Fibroblast of villous mesenchyme (primary cell): Measurements from ENCODE around the gene NUBP2. TPM values are rescaled to one million over a fixed set of nuclear protein-coding genes. Genes with fewer than 3 reads are reported as not detected.

Experiments
- DNase-seq: peaks from one replicate; pipeline ENCODE4 v3.0.0-alpha.2; 2010; ENCODE audit warnings: low read depth
- H3K4me3 ChIP-seq: 2 replicates; pipeline ENCODE4 v1.5.1; 2011; ENCODE audit warnings: low read depth, mild to moderate bottlenecking, low read length
- CTCF ChIP-seq: IDR thresholded peaks from 2 replicates; pipeline ENCODE4 v1.5.1; 2012; ENCODE audit warnings: low read depth, mild to moderate bottlenecking, low read length; ENCODE audit not compliant: insufficient read depth
- total RNA-seq: library from RNA; depleted of rRNA; stranded (reverse); fragments of >200 nt; gene quantifications from 2 replicates; pipeline ENCODE4 v1.2.3, GENCODE V29; 2012

NUBP2 gene
- total RNA-seq, 1 donor, result 54.8 TPM

DNA sequence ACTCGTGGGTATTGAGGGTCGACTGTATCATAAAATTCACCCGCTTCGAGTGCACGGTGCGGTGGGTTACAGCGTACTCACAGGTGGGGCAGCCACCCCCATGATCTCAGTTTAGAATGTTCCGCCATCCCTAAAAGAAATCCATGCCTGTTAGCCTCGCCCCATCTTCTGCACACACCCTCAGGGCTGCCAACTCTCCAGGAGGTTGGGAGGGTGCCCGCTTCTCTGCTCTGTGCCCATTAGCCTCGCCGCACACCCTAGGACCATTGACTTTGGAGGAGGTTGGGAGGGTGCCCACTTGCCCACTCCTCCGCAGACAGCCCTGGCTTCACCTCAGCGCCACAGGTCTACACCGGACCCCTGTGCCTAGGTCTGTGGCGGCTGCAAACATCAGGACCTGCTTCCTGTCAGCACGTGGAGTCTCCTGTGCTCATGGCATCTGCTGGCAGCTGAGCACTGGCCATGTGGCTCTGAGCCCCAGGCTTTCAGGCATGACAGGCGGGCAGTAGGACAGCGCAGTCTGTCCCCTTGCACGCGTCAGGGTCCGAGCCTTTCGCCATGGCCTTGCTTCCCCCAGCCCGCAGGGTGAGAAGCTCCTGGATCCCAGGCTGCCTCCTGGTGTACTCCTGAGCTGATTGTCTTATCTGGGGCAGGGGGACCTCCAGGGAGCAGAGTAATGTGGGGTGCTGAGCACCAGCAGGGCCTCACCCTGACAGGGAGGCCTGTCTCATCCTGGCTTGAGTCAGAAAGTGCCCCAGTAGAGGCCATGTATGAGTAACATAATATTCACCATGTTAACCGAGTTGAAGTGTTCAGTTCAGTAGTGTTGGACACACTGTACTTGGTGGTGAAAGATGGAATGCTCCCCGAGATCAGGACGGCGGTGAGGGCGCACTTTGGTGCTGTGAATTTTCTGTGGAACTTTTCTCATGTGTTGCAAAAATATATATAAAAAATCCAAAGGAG, 33.3 kb upstream of the NUBP2 start:
- H3K4me3 ChIP-seq, result no peak overlapping the region
- TF ChIP-seq CTCF, result no peak
- DNase-seq, result no peak

- DNase-seq, result no peak
- H3K4me3 ChIP-seq, result no peak overlapping the region
- TF ChIP-seq CTCF, result no peak
Observed at GRCh38 chr16:1751946-1752345, 30.8 kb upstream of the NUBP2 start.

DNA sequence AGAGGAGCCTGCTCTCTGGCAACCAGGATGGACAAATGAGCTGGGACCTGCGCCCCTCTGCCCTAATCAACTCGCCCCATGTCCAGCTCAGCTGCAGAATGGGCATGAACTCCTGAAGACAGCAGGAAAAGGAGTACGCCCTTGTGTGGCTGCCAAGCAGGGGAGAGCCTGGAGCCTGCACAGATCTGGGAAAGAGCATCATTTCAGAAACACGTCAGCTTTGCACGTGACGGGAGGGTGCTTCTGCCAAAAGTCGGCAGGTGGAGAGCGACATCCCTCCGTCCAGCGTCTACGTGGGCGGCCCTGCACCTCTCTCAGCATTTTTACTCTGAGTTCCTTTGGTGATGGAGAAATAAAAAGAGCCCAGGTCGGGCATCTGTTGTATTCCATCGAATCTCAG, 29.9 kb upstream of the NUBP2 start:
- TF ChIP-seq CTCF, result no peak
- H3K4me3 ChIP-seq, result no peak overlapping the region
- no peak for DNase-seq

DNA sequence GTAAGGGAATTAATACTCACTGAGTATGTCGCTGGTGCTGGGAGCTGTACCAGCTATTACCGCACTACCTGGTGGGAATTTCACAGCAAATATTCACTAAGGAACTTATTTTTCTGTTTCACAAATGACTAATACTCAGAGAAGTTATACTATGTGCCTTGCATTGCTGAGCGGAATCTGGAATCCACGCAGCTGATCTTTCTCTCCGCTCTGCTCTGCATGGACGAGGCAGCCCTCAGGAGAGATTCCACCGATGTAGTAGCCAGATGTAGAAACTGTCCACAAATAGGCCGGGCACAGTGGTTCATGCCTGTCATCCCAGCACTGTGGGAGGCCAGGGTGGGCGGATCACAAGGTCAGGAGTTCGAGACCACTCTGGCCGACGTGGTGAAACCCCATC, 28.6 kb upstream of the NUBP2 start:
- DNase-seq, result no peak
- no peak for TF ChIP-seq CTCF

DNA sequence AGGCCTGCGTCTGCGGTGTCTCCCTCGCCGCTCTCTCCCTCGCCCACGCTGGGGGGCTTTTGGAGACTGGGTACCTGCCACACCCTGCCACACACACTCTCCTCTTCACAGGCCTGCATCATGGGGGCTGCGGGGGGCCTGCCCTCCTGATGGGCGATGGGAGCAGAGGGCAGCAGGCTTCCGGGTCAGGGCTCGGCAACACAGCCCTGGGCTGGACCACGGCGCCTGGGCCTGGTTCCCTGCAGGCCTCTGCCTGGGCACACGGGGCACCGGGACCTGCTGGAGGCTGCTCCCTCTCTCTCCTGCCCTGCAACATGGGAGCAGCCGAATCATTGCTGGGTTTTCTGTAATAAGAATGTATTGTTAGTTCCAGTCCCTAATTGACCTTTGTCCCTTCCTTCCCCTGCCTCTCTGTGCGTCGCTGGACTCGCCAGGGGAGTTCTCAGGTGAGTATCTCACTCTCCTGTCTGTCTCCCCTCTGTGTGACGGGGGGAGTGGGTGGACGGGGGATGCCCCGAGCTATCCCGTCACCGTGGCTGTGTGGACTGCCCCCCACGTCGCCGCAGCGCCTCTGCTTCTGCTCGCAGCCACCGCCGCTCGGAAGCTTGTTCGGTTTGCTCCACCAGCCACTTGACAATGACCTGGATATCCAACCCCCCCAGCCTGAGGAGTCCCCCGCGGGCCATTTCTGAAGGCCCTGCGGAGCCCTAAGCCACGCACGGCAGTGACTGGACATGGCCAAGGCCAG, 24.9 kb upstream of the NUBP2 start:
- no peak for DNase-seq
- H3K4me3 ChIP-seq, result no peak overlapping the region
- TF ChIP-seq CTCF, result no peak

More for the DNA sequence above, 28.6 kb upstream of the NUBP2 start:
- H3K4me3 ChIP-seq, result no peak overlapping the region

DNA sequence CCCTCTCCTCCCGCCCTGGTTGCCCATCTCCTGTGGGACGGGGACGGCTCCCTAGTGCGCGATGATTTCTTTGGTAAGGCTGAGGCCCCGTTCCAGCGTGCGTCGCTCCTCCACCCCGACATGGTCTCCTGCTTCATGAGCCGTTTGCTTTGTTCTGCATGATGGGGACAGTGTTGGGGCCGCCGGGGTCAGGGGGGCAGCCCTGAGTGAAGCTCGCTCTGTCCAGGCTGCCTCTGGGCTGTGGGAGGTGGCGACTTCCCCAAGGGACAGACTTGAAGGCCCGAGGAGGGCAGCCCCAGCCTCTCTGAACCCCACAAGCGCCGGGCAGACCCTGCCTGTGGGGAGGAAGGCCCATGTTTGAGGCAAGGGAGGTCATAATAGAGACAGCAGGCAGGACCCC, 23.8 kb upstream of the NUBP2 start:
- no peak for TF ChIP-seq CTCF
- no peak overlapping the region for H3K4me3 ChIP-seq
- DNase-seq, result no peak
